Gastroesophageal sphincter (tissue), 3 donors: ENCODE results near the gene CD68.

Experiments
- CTCF ChIP-seq, 4 experiments: fragments of 200-600 bp in 2 of 4; fragments of 450-650 bp in 2 of 4; sonication (generic) in 1 of 4; IDR thresholded peaks; one replicate each; pipeline ENCODE4 v1.5.1; 2017 to 2019; ENCODE audit warnings: antibody characterized with exemption in 4 of 4, mild to moderate bottlenecking in 2 of 4, moderate library complexity in 2 of 4
- POLR2A ChIP-seq, 2 donors: fragments of 450-650 bp; IDR thresholded peaks; one replicate each; pipeline ENCODE4 v1.6.1; 2017; ENCODE audit warnings: antibody characterized with exemption in 2 of 2, mild to moderate bottlenecking in 2 of 2, moderate library complexity in 1 of 2

- TF ChIP-seq CTCF (IDR thresholded peaks at IDR 0.05) (no peak), POLR2A (IDR thresholded peaks at IDR 0.05) (no peak)
These were observed 9.9 kb upstream of the CD68 start for GRCh38 chr17:7569571-7569970.
